Tibial artery (tissue), 4 donors: ENCODE measurements around the gene RASSF4.

Source experiments
- DNase-seq, 2 donors: peaks; one replicate each; pipeline ENCODE4 v3.0.0-alpha.2; 2019
- H3K27ac ChIP-seq, 2 donors: fragments of 200-600 bp; sonication (generic) in 1 of 2; 1 replicate in 1 of 2; 2 replicates in 1 of 2; pipeline ENCODE4 v1.5.1; 2018 to 2019; ENCODE audit warnings: mild to moderate bottlenecking in 1 of 2
- H3K27me3 ChIP-seq, 2 donors: fragments of 200-600 bp; sonication (generic) in 1 of 2; one replicate each; pipeline versions ENCODE4 v1.5.1 to v1.6.0; 2016 to 2019
- H3K36me3 ChIP-seq, 3 donors: fragments of 200-600 bp; sonication (generic) in 2 of 3; one replicate each; pipeline ENCODE4 v1.5.1; 2016 to 2019; ENCODE audit warnings: mild to moderate bottlenecking in 2 of 3
- H3K4me1 ChIP-seq, 4 donors: fragments of 200-600 bp; sonication (generic) in 2 of 4; 1 replicate in 3 of 4; 2 replicates in 1 of 4; pipeline ENCODE4 v1.5.1; 2016 to 2019
- H3K4me3 ChIP-seq, 2 donors: fragments of 200-600 bp; sonication (generic) in 1 of 2; 1 replicate in 1 of 2; 2 replicates in 1 of 2; pipeline ENCODE4 v1.5.1; 2018 to 2019; ENCODE audit warnings: mild to moderate bottlenecking in 2 of 2
- H3K9me3 ChIP-seq, 3 donors: fragments of 200-600 bp; sonication (generic) in 1 of 3; one replicate each; pipeline ENCODE4 v1.5.1; 2016 to 2019
- intact Hi-C: fragments of 100-400 bp; cut with DNase I; formaldehyde crosslinking; loops from one replicate; pipeline ENCODE4 v1.15.0; 2023; ENCODE audit warnings: low total_unique reads
- TF ChIP-seq, protein P1 (sequence below), 2 experiments: fragments of 200-600 bp in 1 of 2; fragments of 450-650 bp in 1 of 2; IDR thresholded peaks; one replicate each; pipeline ENCODE4 v1.5.1; 2017 to 2019; ENCODE audit warnings: antibody characterized with exemption in 2 of 2, mild to moderate bottlenecking in 1 of 2, moderate library complexity in 1 of 2

Gene RASSF4

DNA sequence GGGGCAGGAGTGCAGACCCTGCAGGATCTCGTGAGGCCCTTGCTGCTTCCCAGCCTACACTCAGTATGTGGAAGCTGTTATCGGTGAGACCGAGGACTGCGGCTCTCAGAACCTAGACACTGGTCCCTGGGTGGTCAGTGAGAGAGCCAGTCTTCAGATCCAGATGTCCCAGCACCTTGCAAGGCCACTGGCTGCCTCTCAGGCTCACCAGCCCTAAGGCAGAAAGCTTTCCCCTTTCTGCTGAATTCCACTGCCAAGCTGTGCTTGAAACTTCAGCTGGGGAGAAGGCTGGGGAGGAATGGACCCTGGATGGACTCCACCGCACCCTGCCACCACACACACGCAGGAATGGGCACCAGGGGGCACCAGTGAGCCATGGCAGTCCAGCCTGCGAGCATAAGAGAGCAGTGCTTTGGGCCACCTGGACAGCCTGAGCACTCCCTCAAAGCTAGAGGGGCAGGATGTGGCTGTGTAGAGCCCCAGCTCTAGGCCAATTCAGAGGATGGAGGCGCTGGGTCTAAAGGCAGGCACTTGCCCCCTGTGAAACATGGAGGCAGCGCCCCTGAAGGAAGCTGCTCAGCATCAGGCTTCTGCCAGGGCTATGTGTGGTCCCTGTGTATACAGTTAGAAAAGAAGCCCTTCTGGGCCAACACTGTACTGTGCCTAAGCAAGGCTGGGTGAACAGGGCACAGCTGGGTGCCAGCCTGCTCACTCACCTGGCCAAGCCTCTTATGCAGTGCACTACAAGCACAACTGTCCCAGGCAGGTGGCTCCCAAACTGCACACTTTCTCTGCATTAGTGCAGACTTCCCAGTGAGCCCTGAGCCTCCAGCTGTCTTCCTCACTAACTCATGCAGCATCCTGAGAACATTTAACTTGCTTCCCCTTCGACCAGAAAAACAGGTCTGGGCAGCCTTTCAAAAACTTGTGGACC is 26.8 kb upstream of the RASSF4 start:
- Histone ChIP-seq H3K36me3 (no peaks in the 10 kb centered on the region), H3K27ac (peak overlapping the region; percentile 1 to 8), H3K9me3 (no peaks in the 10 kb centered on the region), H3K4me1 (peaks cover 0 to 34% (median 22%) of the 10 kb centered on the region in 4 donors), H3K4me3 (no peak overlapping the region), H3K27me3 (no peaks in the 10 kb centered on the region)
- intact Hi-C loops: loop anchor here (1.0 to 10.0 kb wide), 2 partner anchors 43 to 312 kb away; no protein-coding TSS in a partner anchor
- TF ChIP-seq, protein P1, sequence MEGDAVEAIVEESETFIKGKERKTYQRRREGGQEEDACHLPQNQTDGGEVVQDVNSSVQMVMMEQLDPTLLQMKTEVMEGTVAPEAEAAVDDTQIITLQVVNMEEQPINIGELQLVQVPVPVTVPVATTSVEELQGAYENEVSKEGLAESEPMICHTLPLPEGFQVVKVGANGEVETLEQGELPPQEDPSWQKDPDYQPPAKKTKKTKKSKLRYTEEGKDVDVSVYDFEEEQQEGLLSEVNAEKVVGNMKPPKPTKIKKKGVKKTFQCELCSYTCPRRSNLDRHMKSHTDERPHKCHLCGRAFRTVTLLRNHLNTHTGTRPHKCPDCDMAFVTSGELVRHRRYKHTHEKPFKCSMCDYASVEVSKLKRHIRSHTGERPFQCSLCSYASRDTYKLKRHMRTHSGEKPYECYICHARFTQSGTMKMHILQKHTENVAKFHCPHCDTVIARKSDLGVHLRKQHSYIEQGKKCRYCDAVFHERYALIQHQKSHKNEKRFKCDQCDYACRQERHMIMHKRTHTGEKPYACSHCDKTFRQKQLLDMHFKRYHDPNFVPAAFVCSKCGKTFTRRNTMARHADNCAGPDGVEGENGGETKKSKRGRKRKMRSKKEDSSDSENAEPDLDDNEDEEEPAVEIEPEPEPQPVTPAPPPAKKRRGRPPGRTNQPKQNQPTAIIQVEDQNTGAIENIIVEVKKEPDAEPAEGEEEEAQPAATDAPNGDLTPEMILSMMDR (IDR thresholded peaks at IDR 0.05): peak; percentile 94 to 98
- peak; percentile 92 to 94 for DNase-seq

DNA sequence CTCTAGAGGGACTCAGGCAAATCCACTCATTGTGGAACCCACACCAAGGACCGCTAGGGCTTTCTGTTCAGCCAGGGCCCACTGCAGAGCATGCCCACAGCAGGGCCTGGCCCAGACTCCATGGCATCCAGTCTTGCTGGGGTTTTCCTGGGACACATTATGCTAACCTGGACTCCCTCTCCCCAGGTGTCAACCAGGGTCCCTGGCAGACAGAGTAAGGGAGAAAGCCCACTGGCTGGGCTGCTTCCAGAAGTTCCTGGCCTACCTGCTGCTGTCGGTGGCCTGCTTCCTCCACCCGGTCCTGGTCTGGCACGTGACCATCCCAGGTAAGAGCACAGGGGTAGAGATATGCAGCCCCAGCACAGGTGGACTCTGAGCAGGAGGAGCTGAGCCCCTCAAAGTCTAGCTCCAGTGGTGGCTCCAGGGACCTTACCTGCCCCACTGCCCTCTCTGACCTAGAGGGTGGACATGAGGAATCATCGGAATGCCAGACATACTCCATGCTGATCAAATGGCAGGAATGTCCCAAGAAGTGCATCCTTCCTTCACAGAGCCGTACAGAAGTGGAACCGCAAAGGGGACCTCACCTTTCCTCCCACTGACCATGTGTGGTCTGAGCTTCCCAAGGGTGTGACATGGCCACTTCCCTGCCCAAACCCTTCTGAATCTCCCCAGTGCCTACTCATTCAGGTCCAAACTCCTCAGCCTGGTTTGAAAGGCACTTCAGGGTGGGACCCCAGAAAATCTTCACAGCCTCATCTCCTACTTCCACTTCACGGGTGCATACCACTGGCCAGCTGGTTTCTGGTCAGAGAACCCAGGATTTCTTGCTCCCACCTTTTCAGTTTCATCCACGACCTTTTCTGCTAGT is 25.9 kb upstream of the RASSF4 start:
- Histone ChIP-seq H3K36me3 (no peaks in the 10 kb centered on the region), H3K9me3 (no peaks in the 10 kb centered on the region), H3K27ac (no peak overlapping the region), H3K27me3 (no peaks in the 10 kb centered on the region), H3K4me3 (no peak overlapping the region), H3K4me1 (peaks cover 0 to 34% (median 22%) of the 10 kb centered on the region in 4 donors)
- intact Hi-C loops: loop anchor here (10.0 kb wide), 1 partner anchor 311 kb away; no protein-coding TSS in a partner anchor
- TF ChIP-seq, protein P1 (IDR thresholded peaks at IDR 0.05): no peak
- DNase-seq: no peak

DNA sequence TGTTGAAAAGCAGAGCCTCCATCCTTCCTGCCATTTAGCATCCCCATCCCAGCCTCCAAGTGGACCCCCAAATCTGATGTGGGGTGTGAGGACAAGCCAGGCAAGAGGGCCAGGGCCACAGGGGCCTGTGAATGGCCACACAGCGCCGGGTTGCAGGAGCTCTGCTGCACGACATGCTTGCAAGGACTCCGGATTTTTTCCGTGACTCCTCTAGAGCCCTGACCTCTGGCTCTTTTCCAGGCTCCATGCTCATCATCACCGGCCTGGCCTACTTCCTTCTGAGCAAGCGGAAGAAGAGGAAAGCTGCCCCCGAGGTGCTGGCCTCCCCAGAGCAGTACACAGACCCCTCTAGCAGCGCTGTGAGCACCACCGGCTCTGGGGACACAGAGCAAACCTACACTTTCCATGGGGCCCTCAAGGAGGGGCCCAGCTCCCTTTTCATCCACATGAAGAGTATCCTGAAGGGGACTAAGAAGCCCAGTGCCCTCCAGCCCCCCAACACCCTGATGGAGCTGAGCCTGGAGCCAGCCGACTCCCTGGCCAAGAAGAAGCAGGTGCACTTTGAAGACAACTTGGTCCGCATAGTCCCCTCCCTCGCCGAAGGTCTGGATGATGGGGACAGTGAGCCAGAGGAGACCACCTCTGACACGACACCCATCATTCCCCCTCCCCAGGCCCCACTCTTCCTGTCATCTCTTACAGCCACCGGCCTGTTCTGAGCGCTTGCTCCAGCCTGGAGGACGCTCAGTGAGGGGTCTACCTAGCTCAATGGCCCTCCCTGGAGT is 25.0 kb upstream of the RASSF4 start:
- no peaks in the 10 kb centered on the region for H3K9me3 ChIP-seq
- intact Hi-C loops: loop anchor here (10.0 kb wide), 1 partner anchor 310 kb away; no protein-coding TSS in a partner anchor
- H3K4me3 ChIP-seq: no peak overlapping the region
- H3K27ac ChIP-seq: peak overlapping the region; percentile 53 to 63
- TF ChIP-seq, protein P1 (IDR thresholded peaks at IDR 0.05): no peak
- peak in 1 of 2 donors; percentile 67 for DNase-seq
- H3K36me3 ChIP-seq: no peaks in the 10 kb centered on the region
- no peaks in the 10 kb centered on the region for H3K27me3 ChIP-seq
- peaks cover 0 to 34% (median 22%) of the 10 kb centered on the region in 4 donors for H3K4me1 ChIP-seq

DNA sequence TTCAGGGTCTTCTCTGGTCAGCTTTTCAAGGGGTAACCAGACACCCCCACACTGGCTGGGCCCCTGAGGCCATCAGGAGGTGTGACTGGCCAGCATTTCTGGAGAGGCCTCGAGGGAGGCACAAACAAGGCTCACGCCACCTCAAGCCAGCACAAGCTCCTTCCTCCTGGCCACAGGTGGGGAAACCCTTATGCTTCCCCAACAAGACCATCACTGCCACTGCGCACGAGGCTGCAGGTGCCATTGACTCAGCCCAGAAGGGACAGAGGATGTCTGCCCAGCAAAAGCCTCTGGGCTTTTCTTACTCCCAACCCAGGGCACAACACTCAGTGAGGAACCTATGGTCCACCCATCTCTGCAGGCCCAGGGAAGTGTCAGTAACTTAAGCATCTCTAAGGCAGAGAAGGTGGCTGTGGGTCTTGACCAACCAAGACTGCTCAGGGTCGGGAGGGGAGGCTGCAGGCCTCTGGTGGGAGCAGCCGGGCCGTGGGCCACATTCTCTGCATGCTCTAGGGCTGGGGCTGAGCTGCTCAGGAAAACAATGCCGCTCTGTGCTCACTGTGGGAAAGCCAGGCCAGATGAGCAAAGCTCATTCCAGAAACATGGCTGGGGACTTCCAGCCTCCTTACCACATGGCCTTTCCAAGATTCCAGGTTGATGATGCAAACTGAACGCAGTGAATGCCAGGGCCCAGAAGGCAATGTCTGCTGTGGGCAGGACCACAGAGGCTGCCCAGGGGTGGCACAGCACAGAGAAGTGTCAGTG is 24.2 kb upstream of the RASSF4 start:
- peaks cover 0 to 34% (median 22%) of the 10 kb centered on the region in 4 donors for H3K4me1 ChIP-seq
- H3K27me3 ChIP-seq: no peaks in the 10 kb centered on the region
- H3K4me3 ChIP-seq: no peak overlapping the region
- peak in 1 of 2 donors; percentile 78 for DNase-seq
- H3K36me3 ChIP-seq: no peaks in the 10 kb centered on the region
- intact Hi-C loops: loop anchor here (10.0 kb wide), 1 partner anchor 309 kb away; no protein-coding TSS in a partner anchor
- H3K9me3 ChIP-seq: no peaks in the 10 kb centered on the region
- peak overlapping the region; percentile 53 to 63 for H3K27ac ChIP-seq
- TF ChIP-seq, protein P1 (IDR thresholded peaks at IDR 0.05): no peak
